SK-N-SH treated with all-trans-retinoic acid at 6 μM for 48 hours (cell line): ENCODE measurements around the gene IKZF2.

ENCODE experiments used
- PATZ1 ChIP-seq: fragments of 250-450 bp; sonication (Bioruptor Pico); IDR thresholded peaks from 2 replicates; pipeline ENCODE4 v1.8.0; 2020; ENCODE audit warnings: mild to moderate bottlenecking, moderate library complexity, borderline replicate concordance

IKZF2 gene

GRCh38 chr2:212949786-212950185 is 201.6 kb downstream of the IKZF2 start (continued):
- TF ChIP-seq PATZ1 (CRISPR knock-in tag) = no peak
